B cell (primary cell): Measurements from ENCODE around the gene SLC39A12. TPM values are rescaled to one million over a fixed set of nuclear protein-coding genes. Genes with fewer than 3 reads are reported as not detected.

Source experiments
- ATAC-seq: fragments of 200-7000 bp; cut with Tn5 transposase; one replicate; pipeline ENCODE4 v1.10.0; 2021; ENCODE audit warnings: low read depth, mild to moderate bottlenecking, moderate number of reproducible peaks, moderate library complexity
- CTCF ChIA-PET: fragments of 350-600 bp; sonication (Branson Sonifier 250); formaldehyde crosslinking; loops from one replicate; lab custom pipeline; 2021; ENCODE audit warnings: antibody characterized with exemption, inconsistent platforms; lab: Charles Lee
- POLR2A ChIA-PET: fragments of 350-600 bp; sonication (Branson Sonifier 250); formaldehyde crosslinking; loops from one replicate; lab custom pipeline; 2021; ENCODE audit warnings: antibody characterized with exemption; lab: Charles Lee
- DNase-seq: peaks from one replicate; pipeline ENCODE4 v3.0.0; 2013
- H2AFZ ChIP-seq: 2 replicates; pipeline ENCODE4 v1.6.1; 2012; ENCODE audit warnings: mild to moderate bottlenecking, low read depth, low read length; ENCODE audit not compliant: insufficient read depth, poor library complexity, severe bottlenecking
- H3K27ac ChIP-seq, 2 donors: 1 replicate in 1 of 2; 2 replicates in 1 of 2; pipeline ENCODE4 v1.5.1; 2012 to 2013; ENCODE audit warnings: low read length in 2 of 2, mild to moderate bottlenecking in 2 of 2, moderate library complexity in 1 of 2
- H3K27me3 ChIP-seq, 4 experiments: fragments of 200-600 bp in 1 of 4; sonication (generic) in 1 of 4; replicated peaks in 1 of 4; 1 replicate in 2 of 4; 2 replicates in 2 of 4; pipeline versions ENCODE4 v1.6.1 to v1.7.0; 2013 to 2016; ENCODE audit warnings: low read length in 3 of 4, mild to moderate bottlenecking in 2 of 4, mixed read lengths in 1 of 4, moderate library complexity in 1 of 4; ENCODE audit not compliant: insufficient read depth in 4 of 4, control insufficient read depth in 3 of 4; ENCODE audit errors: control extremely low read depth in 1 of 4
- H3K36me3 ChIP-seq, 2 experiments: replicated peaks in 1 of 2; 1 replicate in 1 of 2; 2 replicates in 1 of 2; pipeline versions ENCODE4 v1.6.1 to v1.7.1; 2013; ENCODE audit warnings: low read length in 1 of 2; ENCODE audit not compliant: insufficient read depth in 2 of 2, control insufficient read depth in 1 of 2; ENCODE audit errors: control extremely low read depth in 1 of 2, extremely low read depth in 1 of 2
- H3K4me1 ChIP-seq, 2 donors: fragments of 200-600 bp in 1 of 2; sonication (generic) in 1 of 2; 1 replicate in 1 of 2; 2 replicates in 1 of 2; pipeline versions ENCODE4 v1.5.1 to v1.6.1; 2013 to 2017; ENCODE audit warnings: low read length in 2 of 2; ENCODE audit not compliant: control insufficient read depth in 2 of 2, insufficient read depth in 2 of 2
- H3K4me2 ChIP-seq: replicated peaks from 2 replicates; pipeline ENCODE3; 2012; ENCODE audit warnings: mild to moderate bottlenecking, low read depth, low read length; ENCODE audit not compliant: poor library complexity, severe bottlenecking
- H3K4me3 ChIP-seq, 5 experiments: fragments of 200-600 bp in 1 of 5; sonication (generic) in 1 of 5; 1 replicate in 3 of 5; 2 replicates in 2 of 5; pipeline versions ENCODE4 v1.5.1 to v1.7.0; 2011 to 2016; ENCODE audit warnings: low read length in 4 of 5, mild to moderate bottlenecking in 4 of 5, low read depth in 2 of 5, control low read depth in 1 of 5, moderate library complexity in 1 of 5; ENCODE audit not compliant: insufficient read depth in 1 of 5; ENCODE audit errors: control extremely low read depth in 1 of 5, extremely low read depth in 1 of 5
- H3K79me2 ChIP-seq: fragments of 200-600 bp; sonication (generic); one replicate; pipeline ENCODE4 v1.6.0; 2016; ENCODE audit warnings: low read length; ENCODE audit not compliant: control insufficient read depth, insufficient read depth
- H3K9ac ChIP-seq: fragments of 200-600 bp; sonication (generic); 2 replicates; pipeline ENCODE4 v1.6.1; 2017; ENCODE audit warnings: mild to moderate bottlenecking, low read length, moderate library complexity
- H3K9me3 ChIP-seq, 3 donors: one replicate each; pipeline versions ENCODE4 v1.6.1 to v1.7.1; 2013; ENCODE audit warnings: low read length in 2 of 3; ENCODE audit not compliant: control insufficient read depth in 2 of 3, insufficient read depth in 1 of 3; ENCODE audit errors: control extremely low read depth in 1 of 3
- H4K20me1 ChIP-seq: 2 replicates; pipeline ENCODE4 v1.6.0; 2012; ENCODE audit warnings: mild to moderate bottlenecking, low read length; ENCODE audit not compliant: insufficient read depth, control insufficient read depth, poor library complexity, severe bottlenecking
- H3K27ac Mint-ChIP-seq: one replicate; pipeline ENCODE4 v1.8.0; 2021; ENCODE audit warnings: mixed read lengths
- H3K27me3 Mint-ChIP-seq: one replicate; pipeline ENCODE4 v1.8.0; 2021; ENCODE audit warnings: mixed read lengths
- H3K4me1 Mint-ChIP-seq: one replicate; pipeline ENCODE4 v1.8.0; 2021; ENCODE audit warnings: mixed read lengths
- H3K4me3 Mint-ChIP-seq: one replicate; pipeline ENCODE4 v1.8.0; 2021; ENCODE audit warnings: mixed read lengths
- H3K9me3 Mint-ChIP-seq: one replicate; pipeline ENCODE4 v1.8.0; 2022; ENCODE audit warnings: mixed read lengths; ENCODE audit not compliant: insufficient read depth
- CTCF ChIP-seq: fragments of 200-600 bp; IDR thresholded peaks from one replicate; pipeline ENCODE4 v1.8.0; 2022; ENCODE audit warnings: antibody characterized with exemption, mild to moderate bottlenecking
- EZH2 ChIP-seq: IDR thresholded peaks from 2 replicates; pipeline ENCODE4 v1.6.1; 2012; ENCODE audit warnings: borderline replicate concordance, low read depth, mild to moderate bottlenecking, moderate library complexity, low read length; ENCODE audit not compliant: insufficient read depth, poor library complexity, severe bottlenecking
- WGBS: methylation state at CpG from one replicate; pipeline ENCODE4 v1.1.5; 2013; ENCODE audit warnings: missing lambda C conversion rate; ENCODE audit not compliant: insufficient coverage; 5-methylcytosine and 5-hydroxymethylcytosine counted together
- intact Hi-C: fragments of 100-400 bp; cut with micrococcal nuclease; formaldehyde crosslinking; loops from one replicate; pipeline ENCODE4 v1.10.0; 2022
- polyA plus RNA-seq: library from polyadenylated mRNA; depleted of rRNA; stranded (reverse); fragments of >200 nt; gene quantifications from 2 replicates; pipeline ENCODE4 v1.2.3, GENCODE V29; 2012
- total RNA-seq, 2 donors: library from RNA; stranded (reverse); fragments of 120-200 nt in 1 of 2; gene quantifications; 1 replicate in 1 of 2; 2 replicates in 1 of 2; pipeline versions ENCODE4 v1.2.3 to v1.2.4, GENCODE V29; 2013 to 2022

Gene SLC39A12
- total and polyA plus RNA-seq, 2 donors (not counting 1 experiment from before 2014, with no cell fraction given), result not detected

GRCh38 chr10:18044976-18045720 is 93.4 kb downstream of the SLC39A12 start:
- Histone ChIP-seq H3K79me2 (no peaks in the 10 kb centered on the region), H3K27me3 (no peaks in the 10 kb centered on the region), H3K27ac (no peak overlapping the region), H3K4me1 (no peaks in the 10 kb centered on the region), H3K4me3 (no peak overlapping the region), H2AFZ (no peak overlapping the region), H3K9ac (no peak overlapping the region), H3K4me2 (no peak overlapping the region), H3K9me3 (no peaks in the 10 kb centered on the region), H3K36me3 (no peaks in the 10 kb centered on the region), H4K20me1 (no peaks in the 10 kb centered on the region)
- Mint-ChIP-seq H3K4me3 (no peak overlapping the region), H3K27ac (no peak overlapping the region), H3K4me1 (no peaks in the 10 kb centered on the region), H3K9me3 (no peaks in the 10 kb centered on the region), H3K27me3 (no peaks in the 10 kb centered on the region)
- no peak for ATAC-seq
- ChIA-PET CTCF (no interaction called here), POLR2A (no interaction called here)
- no peak for DNase-seq
- 27% methylated on average over 3 of the region's 8 CpGs for WGBS
- TF ChIP-seq CTCF, result no peak
- TF ChIP-seq EZH2, result no peak
- intact Hi-C loops, result no loop called here

GRCh38 chr10:18056583-18056982 is 104.9 kb downstream of the SLC39A12 start:
- H3K27me3 ChIP-seq, result no peaks in the 10 kb centered on the region
- POLR2A ChIA-PET, result no interaction called here
- no peaks in the 10 kb centered on the region for H3K36me3 ChIP-seq
- H4K20me1 ChIP-seq, result no peaks in the 10 kb centered on the region
- no peaks in the 10 kb centered on the region for H3K4me1 ChIP-seq
- CTCF ChIA-PET, result no interaction called here
- H3K79me2 ChIP-seq, result no peaks in the 10 kb centered on the region
- DNase-seq (no peak), ATAC-seq (no peak)
- H2AFZ ChIP-seq, result no peak overlapping the region
- Mint-ChIP-seq H3K27ac (no peak overlapping the region), H3K27me3 (no peaks in the 10 kb centered on the region), H3K4me3 (no peak overlapping the region), H3K9me3 (peaks cover 6% of the 10 kb centered on the region), H3K4me1 (peaks cover 2% of the 10 kb centered on the region)
- H3K9ac ChIP-seq, result no peak overlapping the region
- intact Hi-C loops, result no loop called here
- TF ChIP-seq CTCF, result no peak
- TF ChIP-seq EZH2, result no peak
- no peak overlapping the region for H3K4me3 ChIP-seq
- WGBS, result no CpG with 5 or more reads among the region's 1 CpG
- H3K4me2 ChIP-seq, result no peak overlapping the region
- H3K27ac ChIP-seq, result no peak overlapping the region
- no peaks in the 10 kb centered on the region for H3K9me3 ChIP-seq
